ENCODE measurements around the gene STIM1.

STIM1 gene

GRCh38 chr11:3933165-3933628 is 77.7 kb downstream of the STIM1 start:
- Histone ChIP-seq H3K9me3 (ENCODE audit: control insufficient read depth, insufficient read depth, low read length) (no peaks in the 10 kb centered on the region), H3F3A (ENCODE audit: control insufficient read depth, insufficient read depth) (no peaks in the 10 kb centered on the region), H3K27me3 (ENCODE audit: control insufficient read depth, low read length) (no peaks in the 10 kb centered on the region), H3K4me2 (ENCODE audit: low read length) (no peak overlapping the region), H3K9me2 (replicated peaks; ENCODE audit: control insufficient read depth, low read length) (no peaks in the 10 kb centered on the region), H3K36me3 (ENCODE audit: control insufficient read depth, low read length) (no peaks in the 10 kb centered on the region), H3K4me1 (ENCODE audit: control insufficient read depth, low read length) (peaks cover 3% of the 10 kb centered on the region), H4K20me1 (ENCODE audit: control insufficient read depth, insufficient read depth, low read depth, low read length) (no peaks in the 10 kb centered on the region), H3K79me2 (ENCODE audit: control insufficient read depth, low read length) (no peaks in the 10 kb centered on the region), H3K27ac (ENCODE audit: low read depth, low read length) (no peak overlapping the region), H3K4me3 (ENCODE audit: low read length) (no peak overlapping the region)
- TF ChIP-seq CTCF (IDR thresholded peaks at IDR 0.05; ENCODE audit: low read depth, low read length, poor library complexity, severe bottlenecking) (no peak), EZH2phosphoT487 (IDR thresholded peaks at IDR 0.05; ENCODE audit: borderline replicate concordance, low read length) (no peak)

GRCh38 chr11:3934658-3935057 is 79.2 kb downstream of the STIM1 start:
- H3K4me3 ChIP-seq (ENCODE audit: low read length), result no peak overlapping the region
- no peaks in the 10 kb centered on the region for H3F3A ChIP-seq (ENCODE audit: control insufficient read depth, insufficient read depth)
- no peaks in the 10 kb centered on the region for H4K20me1 ChIP-seq (ENCODE audit: control insufficient read depth, insufficient read depth, low read depth, low read length)
- H3K9me3 ChIP-seq (ENCODE audit: control insufficient read depth, insufficient read depth, low read length), result no peaks in the 10 kb centered on the region
- TF ChIP-seq CTCF (IDR thresholded peaks at IDR 0.05; ENCODE audit: low read depth, low read length, poor library complexity, severe bottlenecking) (no peak), EZH2phosphoT487 (IDR thresholded peaks at IDR 0.05; ENCODE audit: borderline replicate concordance, low read length) (no peak)
- no peaks in the 10 kb centered on the region for H3K4me1 ChIP-seq (ENCODE audit: control insufficient read depth, low read length)
- H3K4me2 ChIP-seq (ENCODE audit: low read length), result no peak overlapping the region
- H3K79me2 ChIP-seq (ENCODE audit: control insufficient read depth, low read length), result no peaks in the 10 kb centered on the region
- no peaks in the 10 kb centered on the region for H3K36me3 ChIP-seq (ENCODE audit: control insufficient read depth, low read length)
- no peaks in the 10 kb centered on the region for H3K27me3 ChIP-seq (ENCODE audit: control insufficient read depth, low read length)
- no peak overlapping the region for H3K27ac ChIP-seq (ENCODE audit: low read depth, low read length)
- no peaks in the 10 kb centered on the region for H3K9me2 ChIP-seq (replicated peaks; ENCODE audit: control insufficient read depth, low read length)

DNA sequence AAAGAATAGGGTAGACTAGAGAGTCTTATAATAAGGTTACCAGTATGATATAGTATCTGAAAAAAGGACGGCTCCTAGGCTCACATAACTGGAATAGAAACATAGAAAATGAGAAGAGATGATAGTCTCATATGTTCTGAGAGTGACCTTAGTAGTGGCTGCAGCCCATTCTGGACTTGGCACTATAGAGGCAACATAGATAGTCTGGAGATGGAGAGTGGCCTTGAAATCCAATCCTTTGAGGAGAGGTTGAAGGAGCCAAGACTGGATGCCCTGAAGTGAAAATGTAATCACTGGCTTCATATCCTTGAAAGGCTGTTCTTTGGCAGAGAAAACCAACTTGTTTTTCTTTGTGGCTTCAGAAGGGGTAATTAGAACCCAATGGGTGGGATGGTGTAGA is 81.1 kb downstream of the STIM1 start:
- Histone ChIP-seq H3K27ac (ENCODE audit: low read depth, low read length) (no peak overlapping the region), H3K9me2 (replicated peaks; ENCODE audit: control insufficient read depth, low read length) (no peaks in the 10 kb centered on the region), H3K27me3 (ENCODE audit: control insufficient read depth, low read length) (no peaks in the 10 kb centered on the region), H3K4me1 (ENCODE audit: control insufficient read depth, low read length) (no peaks in the 10 kb centered on the region), H3K79me2 (ENCODE audit: control insufficient read depth, low read length) (no peaks in the 10 kb centered on the region), H3K9me3 (ENCODE audit: control insufficient read depth, insufficient read depth, low read length) (no peaks in the 10 kb centered on the region), H4K20me1 (ENCODE audit: control insufficient read depth, insufficient read depth, low read depth, low read length) (no peaks in the 10 kb centered on the region), H3K4me3 (ENCODE audit: low read length) (no peak overlapping the region), H3K4me2 (ENCODE audit: low read length) (no peak overlapping the region), H3F3A (ENCODE audit: control insufficient read depth, insufficient read depth) (no peaks in the 10 kb centered on the region), H3K36me3 (ENCODE audit: control insufficient read depth, low read length) (no peaks in the 10 kb centered on the region)
- TF ChIP-seq EZH2phosphoT487 (IDR thresholded peaks at IDR 0.05; ENCODE audit: borderline replicate concordance, low read length) (no peak), CTCF (IDR thresholded peaks at IDR 0.05; ENCODE audit: low read depth, low read length, poor library complexity, severe bottlenecking) (no peak)

DNA sequence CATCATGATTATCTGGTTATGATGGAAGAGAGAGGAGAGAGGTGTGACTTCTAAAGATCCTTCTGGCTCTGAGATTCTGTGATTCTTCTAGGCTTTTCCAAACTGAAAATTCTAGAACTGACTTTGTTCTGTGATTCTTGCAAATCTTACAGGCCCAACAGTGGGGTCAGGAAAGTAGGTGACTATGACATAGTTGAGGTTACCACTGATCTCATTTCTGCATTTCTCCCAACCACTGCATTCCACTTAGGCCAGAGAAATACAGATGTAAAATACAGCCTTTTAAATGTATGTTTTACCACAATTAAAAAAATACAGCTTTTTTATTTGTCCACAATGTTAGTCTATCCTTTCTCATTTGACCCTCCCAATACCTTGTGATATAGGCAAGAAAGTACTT is 83.7 kb downstream of the STIM1 start:
- Histone ChIP-seq H3K4me3 (ENCODE audit: low read length) (no peak overlapping the region), H3K4me1 (ENCODE audit: control insufficient read depth, low read length) (peaks cover 10% of the 10 kb centered on the region), H3F3A (ENCODE audit: control insufficient read depth, insufficient read depth) (no peaks in the 10 kb centered on the region), H3K9me2 (replicated peaks; ENCODE audit: control insufficient read depth, low read length) (no peaks in the 10 kb centered on the region), H3K27ac (ENCODE audit: low read depth, low read length) (no peak overlapping the region), H3K79me2 (ENCODE audit: control insufficient read depth, low read length) (no peaks in the 10 kb centered on the region), H3K27me3 (ENCODE audit: control insufficient read depth, low read length) (no peaks in the 10 kb centered on the region), H3K9me3 (ENCODE audit: control insufficient read depth, insufficient read depth, low read length) (no peaks in the 10 kb centered on the region), H3K4me2 (ENCODE audit: low read length) (no peak overlapping the region), H4K20me1 (ENCODE audit: control insufficient read depth, insufficient read depth, low read depth, low read length) (no peaks in the 10 kb centered on the region), H3K36me3 (ENCODE audit: control insufficient read depth, low read length) (no peaks in the 10 kb centered on the region)
- TF ChIP-seq CTCF (IDR thresholded peaks at IDR 0.05; ENCODE audit: low read depth, low read length, poor library complexity, severe bottlenecking), result no peak
- no peak for TF ChIP-seq EZH2phosphoT487 (IDR thresholded peaks at IDR 0.05; ENCODE audit: borderline replicate concordance, low read length)
